WTC11 (cell line): ENCODE results near the gene DUSP22. TPM values are rescaled to one million over a fixed set of nuclear protein-coding genes. Genes with fewer than 3 reads are reported as not detected.

Experiments
- ATAC-seq: fragments of 200-7000 bp; cut with Tn5 transposase; 2 replicates; pipeline ENCODE4 v1.10.0; 2021; ENCODE audit warnings: mild to moderate bottlenecking, moderate library complexity
- CTCF ChIA-PET: fragments of 300-600 bp; sonication (Branson Sonifier 250); formaldehyde crosslinking; loops from one replicate; lab custom pipeline; 2021; ENCODE audit warnings: antibody characterized with exemption; lab: Charles Lee
- POLR2A ChIA-PET: fragments of 350-600 bp; sonication (Branson Sonifier 250); formaldehyde crosslinking; loops from one replicate; lab custom pipeline; 2021; ENCODE audit warnings: antibody characterized with exemption; lab: Charles Lee
- DNase-seq: peaks from one replicate; pipeline ENCODE4 v3.0.0; 2021; ENCODE audit warnings: low spot score
- H3K27ac Mint-ChIP-seq: 2 replicates; pipeline ENCODE4 v1.8.0; 2021; ENCODE audit warnings: mixed read lengths
- H3K27me3 Mint-ChIP-seq: 2 replicates; pipeline ENCODE4 v1.8.0; 2021; ENCODE audit warnings: low read depth, mild to moderate bottlenecking, moderate library complexity, mixed read lengths
- H3K36me3 Mint-ChIP-seq: 2 replicates; pipeline ENCODE4 v1.8.0; 2021; ENCODE audit warnings: mixed read lengths
- H3K4me1 Mint-ChIP-seq: 2 replicates; pipeline ENCODE4 v1.8.0; 2022; ENCODE audit warnings: mixed read lengths
- H3K4me3 Mint-ChIP-seq: 2 replicates; pipeline ENCODE4 v1.8.0; 2021; ENCODE audit warnings: mild to moderate bottlenecking, moderate library complexity, mixed read lengths
- H3K9me3 Mint-ChIP-seq: 2 replicates; pipeline ENCODE4 v1.8.0; 2021; ENCODE audit warnings: mixed read lengths
- AFF4 ChIP-seq: sonication (generic); formaldehyde crosslinking; IDR thresholded peaks from 2 replicates; pipeline ENCODE4 v1.8.1; 2023; ENCODE audit warnings: mild to moderate bottlenecking, missing genetic modification reagents, borderline replicate concordance
- CREB1 ChIP-seq: sonication (generic); formaldehyde crosslinking; IDR thresholded peaks from 2 replicates; pipeline ENCODE4 v1.8.0; 2023; ENCODE audit warnings: mild to moderate bottlenecking, missing genetic modification reagents
- E2F1 ChIP-seq: sonication (generic); formaldehyde crosslinking; IDR thresholded peaks from 2 replicates; pipeline ENCODE4 v1.8.0; 2022; ENCODE audit warnings: mild to moderate bottlenecking, missing genetic modification reagents
- E2F4 ChIP-seq: sonication (generic); formaldehyde crosslinking; IDR thresholded peaks from 2 replicates; pipeline ENCODE4 v1.8.1; 2022; ENCODE audit warnings: low read depth, mild to moderate bottlenecking, moderate library complexity, missing genetic modification reagents, borderline replicate concordance
- EMX1 ChIP-seq: fragments of 250-450 bp; sonication (Bioruptor Pico); IDR thresholded peaks from 2 replicates; pipeline ENCODE4 v1.8.0; 2021; ENCODE audit warnings: mild to moderate bottlenecking
- ERG ChIP-seq: fragments of 250-450 bp; sonication (Bioruptor Pico); IDR thresholded peaks from 2 replicates; pipeline ENCODE4 v1.8.0; 2021; ENCODE audit warnings: mild to moderate bottlenecking
- ESRRA ChIP-seq: sonication (generic); formaldehyde crosslinking; IDR thresholded peaks from 2 replicates; pipeline ENCODE4 v1.8.1; 2022; ENCODE audit warnings: mild to moderate bottlenecking, missing genetic modification reagents, borderline replicate concordance
- FOXK1 ChIP-seq: sonication (generic); formaldehyde crosslinking; IDR thresholded peaks from 2 replicates; pipeline ENCODE4 v1.8.0; 2022; ENCODE audit warnings: mild to moderate bottlenecking, moderate library complexity, missing genetic modification reagents
- FOXP1 ChIP-seq: sonication (generic); formaldehyde crosslinking; IDR thresholded peaks from 2 replicates; pipeline ENCODE4 v1.8.0; 2022; ENCODE audit warnings: missing genetic modification reagents, mild to moderate bottlenecking, moderate library complexity, borderline replicate concordance
- GABPB1 ChIP-seq: sonication (generic); formaldehyde crosslinking; IDR thresholded peaks from 2 replicates; pipeline ENCODE4 v1.8.1; 2023; ENCODE audit warnings: mild to moderate bottlenecking, missing genetic modification reagents
- JUN ChIP-seq: sonication (generic); formaldehyde crosslinking; IDR thresholded peaks from 2 replicates; pipeline ENCODE4 v1.8.0; 2023; ENCODE audit warnings: mild to moderate bottlenecking, missing genetic modification reagents
- KAT7 ChIP-seq: sonication (generic); formaldehyde crosslinking; IDR thresholded peaks from 2 replicates; pipeline ENCODE4 v1.8.1; 2023; ENCODE audit warnings: missing genetic modification reagents, mild to moderate bottlenecking, borderline replicate concordance
- NFE2L1 ChIP-seq: sonication (generic); formaldehyde crosslinking; IDR thresholded peaks from 2 replicates; pipeline ENCODE4 v1.8.1; 2023; ENCODE audit warnings: missing genetic modification reagents
- NFYB ChIP-seq: sonication (generic); formaldehyde crosslinking; conservative IDR thresholded peaks from 2 replicates; pipeline ENCODE4 v1.8.0; 2022; ENCODE audit warnings: low read depth, missing genetic modification reagents
- OVOL2 ChIP-seq: fragments of 250-450 bp; sonication (Bioruptor Pico); IDR thresholded peaks from 2 replicates; pipeline ENCODE4 v1.9.0; 2021; ENCODE audit warnings: mild to moderate bottlenecking, borderline replicate concordance
- ZNF138 ChIP-seq: sonication (generic); formaldehyde crosslinking; conservative IDR thresholded peaks from 2 replicates; pipeline ENCODE4 v1.8.1; 2022; ENCODE audit warnings: mild to moderate bottlenecking, moderate library complexity, missing genetic modification reagents
- total RNA-seq: library from RNA; stranded (reverse); gene quantifications from 3 replicates; pipeline ENCODE4 v1.2.3, GENCODE V29; 2021
- TF ChIP-seq, protein P1 (sequence below): sonication (generic); formaldehyde crosslinking; IDR thresholded peaks from 2 replicates; pipeline ENCODE4 v1.8.0; 2023; ENCODE audit warnings: missing genetic modification reagents, mild to moderate bottlenecking, borderline replicate concordance
- TF ChIP-seq, protein P2 (sequence below): sonication (generic); formaldehyde crosslinking; IDR thresholded peaks from 2 replicates; pipeline ENCODE4 v1.8.1; 2023; ENCODE audit warnings: mild to moderate bottlenecking, missing genetic modification reagents, moderate library complexity

Gene DUSP22
- total RNA-seq, 1 experiment from 2014 or later, result 38.5 TPM

DNA sequence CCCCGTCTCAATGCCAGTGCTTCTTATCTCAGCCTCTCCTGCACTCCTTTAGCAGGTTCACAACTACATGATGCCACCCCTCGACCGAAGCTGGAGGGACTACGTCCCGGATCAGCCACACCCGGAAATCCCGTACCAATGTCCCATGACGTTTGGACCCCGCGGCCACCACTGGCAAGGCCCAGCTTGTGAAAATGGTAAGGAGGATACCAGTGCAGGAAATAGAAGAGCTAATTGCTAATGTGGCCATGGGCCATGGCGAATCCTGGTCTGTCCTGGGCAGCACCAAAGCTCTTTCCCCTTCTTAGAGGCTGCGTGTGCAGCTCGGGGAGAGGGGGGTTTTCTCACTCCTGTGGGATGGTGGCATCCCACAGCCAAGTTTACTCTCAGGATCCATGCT is 104.8 kb downstream of the DUSP22 start:
- no peaks in the 10 kb centered on the region for H3K9me3 Mint-ChIP-seq
- H3K4me3 Mint-ChIP-seq, result no peak overlapping the region
- DNase-seq (no peak), ATAC-seq (no peak)
- TF ChIP-seq, protein P1, sequence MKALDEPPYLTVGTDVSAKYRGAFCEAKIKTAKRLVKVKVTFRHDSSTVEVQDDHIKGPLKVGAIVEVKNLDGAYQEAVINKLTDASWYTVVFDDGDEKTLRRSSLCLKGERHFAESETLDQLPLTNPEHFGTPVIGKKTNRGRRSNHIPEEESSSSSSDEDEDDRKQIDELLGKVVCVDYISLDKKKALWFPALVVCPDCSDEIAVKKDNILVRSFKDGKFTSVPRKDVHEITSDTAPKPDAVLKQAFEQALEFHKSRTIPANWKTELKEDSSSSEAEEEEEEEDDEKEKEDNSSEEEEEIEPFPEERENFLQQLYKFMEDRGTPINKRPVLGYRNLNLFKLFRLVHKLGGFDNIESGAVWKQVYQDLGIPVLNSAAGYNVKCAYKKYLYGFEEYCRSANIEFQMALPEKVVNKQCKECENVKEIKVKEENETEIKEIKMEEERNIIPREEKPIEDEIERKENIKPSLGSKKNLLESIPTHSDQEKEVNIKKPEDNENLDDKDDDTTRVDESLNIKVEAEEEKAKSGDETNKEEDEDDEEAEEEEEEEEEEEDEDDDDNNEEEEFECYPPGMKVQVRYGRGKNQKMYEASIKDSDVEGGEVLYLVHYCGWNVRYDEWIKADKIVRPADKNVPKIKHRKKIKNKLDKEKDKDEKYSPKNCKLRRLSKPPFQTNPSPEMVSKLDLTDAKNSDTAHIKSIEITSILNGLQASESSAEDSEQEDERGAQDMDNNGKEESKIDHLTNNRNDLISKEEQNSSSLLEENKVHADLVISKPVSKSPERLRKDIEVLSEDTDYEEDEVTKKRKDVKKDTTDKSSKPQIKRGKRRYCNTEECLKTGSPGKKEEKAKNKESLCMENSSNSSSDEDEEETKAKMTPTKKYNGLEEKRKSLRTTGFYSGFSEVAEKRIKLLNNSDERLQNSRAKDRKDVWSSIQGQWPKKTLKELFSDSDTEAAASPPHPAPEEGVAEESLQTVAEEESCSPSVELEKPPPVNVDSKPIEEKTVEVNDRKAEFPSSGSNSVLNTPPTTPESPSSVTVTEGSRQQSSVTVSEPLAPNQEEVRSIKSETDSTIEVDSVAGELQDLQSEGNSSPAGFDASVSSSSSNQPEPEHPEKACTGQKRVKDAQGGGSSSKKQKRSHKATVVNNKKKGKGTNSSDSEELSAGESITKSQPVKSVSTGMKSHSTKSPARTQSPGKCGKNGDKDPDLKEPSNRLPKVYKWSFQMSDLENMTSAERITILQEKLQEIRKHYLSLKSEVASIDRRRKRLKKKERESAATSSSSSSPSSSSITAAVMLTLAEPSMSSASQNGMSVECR (CRISPR knock-in tag), result no peak
- TF ChIP-seq, protein P2, sequence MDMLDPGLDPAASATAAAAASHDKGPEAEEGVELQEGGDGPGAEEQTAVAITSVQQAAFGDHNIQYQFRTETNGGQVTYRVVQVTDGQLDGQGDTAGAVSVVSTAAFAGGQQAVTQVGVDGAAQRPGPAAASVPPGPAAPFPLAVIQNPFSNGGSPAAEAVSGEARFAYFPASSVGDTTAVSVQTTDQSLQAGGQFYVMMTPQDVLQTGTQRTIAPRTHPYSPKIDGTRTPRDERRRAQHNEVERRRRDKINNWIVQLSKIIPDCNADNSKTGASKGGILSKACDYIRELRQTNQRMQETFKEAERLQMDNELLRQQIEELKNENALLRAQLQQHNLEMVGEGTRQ (CRISPR knock-in tag), result no peak
- TF ChIP-seq E2F4 (CRISPR knock-in tag), result no peak
- TF ChIP-seq ZNF138, result no peak
- no peak for TF ChIP-seq EMX1 (CRISPR knock-in tag)
- no peak for TF ChIP-seq OVOL2 (CRISPR knock-in tag)
- TF ChIP-seq CREB1, result no peak
- no peak for TF ChIP-seq E2F1 (CRISPR knock-in tag)
- no peak for TF ChIP-seq AFF4
- no peak for TF ChIP-seq JUN (CRISPR knock-in tag)
- TF ChIP-seq GABPB1, result no peak
- no peak for TF ChIP-seq FOXK1 (CRISPR knock-in tag)
- TF ChIP-seq FOXP1 (CRISPR knock-in tag), result no peak
- no peak for TF ChIP-seq NFE2L1 (CRISPR knock-in tag)
- TF ChIP-seq ESRRA, result no peak
- no peak for TF ChIP-seq KAT7
- no peak for TF ChIP-seq ERG
- no peak for TF ChIP-seq NFYB
- ChIA-PET CTCF (interaction anchor here (1.2 to 1.7 kb wide), 3 partner anchors 12 to 208 kb away, joined by 3 to 12 read pairs (median 3); no protein-coding TSS in a partner anchor), POLR2A (no interaction called here)
- no peak overlapping the region for H3K27ac Mint-ChIP-seq
- peaks cover 4% of the 10 kb centered on the region; the same call in 1 of the 2 replicates for H3K36me3 Mint-ChIP-seq
- peaks cover 42% of the 10 kb centered on the region for H3K27me3 Mint-ChIP-seq
- peaks cover 7% of the 10 kb centered on the region for H3K4me1 Mint-ChIP-seq
